ENCODE measurements around the gene FCRL3.
"Not testable (repeated sequence)": the region's sequence is repeated elsewhere in the genome, so short reads cannot be mapped to it uniquely, and the experiment has no call there.

FCRL3 gene, protein sequence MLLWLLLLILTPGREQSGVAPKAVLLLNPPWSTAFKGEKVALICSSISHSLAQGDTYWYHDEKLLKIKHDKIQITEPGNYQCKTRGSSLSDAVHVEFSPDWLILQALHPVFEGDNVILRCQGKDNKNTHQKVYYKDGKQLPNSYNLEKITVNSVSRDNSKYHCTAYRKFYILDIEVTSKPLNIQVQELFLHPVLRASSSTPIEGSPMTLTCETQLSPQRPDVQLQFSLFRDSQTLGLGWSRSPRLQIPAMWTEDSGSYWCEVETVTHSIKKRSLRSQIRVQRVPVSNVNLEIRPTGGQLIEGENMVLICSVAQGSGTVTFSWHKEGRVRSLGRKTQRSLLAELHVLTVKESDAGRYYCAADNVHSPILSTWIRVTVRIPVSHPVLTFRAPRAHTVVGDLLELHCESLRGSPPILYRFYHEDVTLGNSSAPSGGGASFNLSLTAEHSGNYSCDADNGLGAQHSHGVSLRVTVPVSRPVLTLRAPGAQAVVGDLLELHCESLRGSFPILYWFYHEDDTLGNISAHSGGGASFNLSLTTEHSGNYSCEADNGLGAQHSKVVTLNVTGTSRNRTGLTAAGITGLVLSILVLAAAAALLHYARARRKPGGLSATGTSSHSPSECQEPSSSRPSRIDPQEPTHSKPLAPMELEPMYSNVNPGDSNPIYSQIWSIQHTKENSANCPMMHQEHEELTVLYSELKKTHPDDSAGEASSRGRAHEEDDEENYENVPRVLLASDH
- total RNA-seq = 3.4 to 4.5 reads per million in 2 experiments

DNA sequence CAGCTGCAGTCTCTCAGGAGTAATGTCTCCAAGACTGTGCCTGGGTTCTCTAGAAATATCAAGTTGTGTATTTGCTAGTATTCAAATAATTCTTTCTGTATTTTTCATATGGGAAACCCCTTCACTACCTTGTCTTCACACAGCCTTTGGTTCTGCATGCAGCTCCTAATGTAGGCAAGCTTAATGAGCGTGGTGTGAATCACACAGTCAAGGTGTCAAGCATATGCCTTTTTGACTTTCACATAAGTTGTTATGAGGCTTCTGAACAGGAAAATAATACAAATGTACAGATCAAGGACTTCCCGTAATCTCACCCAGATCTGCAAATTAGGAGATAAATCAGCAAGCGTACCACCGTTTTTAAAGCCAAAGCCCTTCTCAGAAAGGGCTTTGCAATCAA is at the start of gene FCRL3:
FCRL3 (minus strand) TSS at position 38 of the 400 bp plus-strand sequence. CDS start 280 bp downstream, outside the sequence.
- no peak for DNase-seq (ENCODE audit: low read depth)

- no peak for DNase-seq (ENCODE audit: low read depth)
These were observed 47.8 kb upstream of the FCRL3 start for GRCh38 chr1:157748262-157748817.

DNA sequence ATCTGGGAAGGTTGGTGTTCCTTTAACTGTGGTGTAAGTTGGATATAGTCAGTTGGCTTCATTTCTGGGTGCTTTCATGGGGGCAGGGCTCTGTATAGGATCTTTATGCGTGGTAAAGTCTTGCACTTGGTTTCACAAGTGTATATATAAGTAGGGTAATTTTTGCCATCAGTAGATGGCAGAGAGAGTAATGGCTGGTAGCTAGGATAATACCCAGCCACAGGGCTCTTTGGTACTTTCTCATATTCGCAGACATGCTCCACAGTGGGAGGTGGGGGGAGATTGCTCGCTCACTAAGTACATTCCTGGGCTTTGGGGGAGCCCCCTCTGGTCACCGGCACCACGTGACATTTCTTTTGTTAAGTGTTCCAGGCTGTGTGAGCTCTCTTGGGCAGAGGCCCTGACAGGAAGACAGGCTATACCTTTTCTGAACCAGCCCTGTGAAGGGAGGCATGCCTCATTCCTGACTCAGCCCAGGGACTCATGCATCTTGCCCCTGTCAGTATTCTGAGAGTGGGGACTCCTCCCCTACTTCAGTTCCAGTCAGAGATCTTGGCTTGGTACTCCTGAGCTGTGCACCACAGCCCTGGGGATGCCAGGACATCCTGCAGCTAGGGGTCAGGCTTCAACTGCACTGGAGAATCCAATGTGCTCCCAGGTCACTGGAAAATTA is 38.8 kb upstream of the FCRL3 start:
- no peak for DNase-seq (ENCODE audit: low read depth)

DNA sequence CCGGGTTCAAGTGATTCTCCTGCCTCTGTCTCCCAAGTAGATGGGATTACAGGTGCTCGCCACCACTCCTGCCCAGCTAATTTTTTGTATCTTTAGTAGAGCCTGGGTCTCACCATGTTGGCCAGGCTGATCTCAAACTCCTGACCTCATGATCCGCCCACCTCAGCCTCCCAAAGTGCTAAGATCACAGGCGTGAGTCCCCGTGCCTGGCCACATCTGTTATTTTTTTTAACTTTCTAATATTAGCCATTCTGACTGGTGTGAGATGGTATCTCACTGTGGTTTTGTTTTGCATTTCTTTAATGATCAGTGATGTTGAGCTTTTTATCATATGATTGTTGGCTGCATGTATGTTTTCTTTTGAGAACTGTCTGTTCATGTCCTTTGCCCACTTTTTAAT is 35.4 kb upstream of the FCRL3 start:
- not testable (repeated sequence) for DNase-seq (ENCODE audit: low read depth)

DNA sequence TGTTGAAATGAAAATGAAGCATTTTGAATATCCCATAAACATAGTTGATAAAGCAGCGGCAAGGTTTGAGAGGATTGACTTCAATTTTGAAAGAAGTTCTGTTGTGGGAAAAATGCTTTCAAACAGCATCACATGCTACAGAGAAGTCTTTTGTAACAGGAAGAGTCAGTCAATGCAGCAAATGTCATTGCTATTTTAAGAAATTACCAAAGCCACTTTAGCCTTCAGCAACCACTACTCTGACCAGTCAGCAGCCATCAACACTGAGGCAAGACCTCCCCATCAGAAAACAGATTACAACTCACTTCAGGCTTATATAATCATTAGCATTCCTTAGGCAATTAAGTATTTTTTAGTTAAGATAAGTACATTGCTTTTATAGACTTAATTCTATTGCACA is 33.8 kb upstream of the FCRL3 start:
- no peak for DNase-seq (ENCODE audit: low read depth)

DNA sequence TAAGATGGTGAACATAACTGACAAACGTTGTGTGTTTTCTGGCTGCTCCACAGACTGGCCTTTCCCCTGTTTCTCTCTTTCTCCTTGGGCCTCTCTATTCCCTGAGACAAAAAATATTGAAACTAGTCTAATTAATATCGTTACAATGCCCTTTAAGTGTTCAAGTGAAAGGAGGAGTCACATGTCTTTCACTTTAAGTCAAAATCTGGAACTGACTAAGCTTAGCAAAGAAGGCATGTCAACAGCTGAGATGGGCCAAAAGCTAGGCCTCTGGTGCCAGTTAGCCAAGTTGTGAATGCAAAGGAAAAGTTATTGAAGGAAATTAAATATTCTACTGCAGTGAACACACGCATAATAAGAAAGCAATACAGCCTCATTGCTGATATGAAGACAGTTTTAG is 32.2 kb upstream of the FCRL3 start:
- no peak for DNase-seq (ENCODE audit: low read depth)

- DNase-seq (ENCODE audit: low read depth) = no peak
These were observed 24.6 kb upstream of the FCRL3 start for GRCh38 chr1:157725221-157725577.

DNA sequence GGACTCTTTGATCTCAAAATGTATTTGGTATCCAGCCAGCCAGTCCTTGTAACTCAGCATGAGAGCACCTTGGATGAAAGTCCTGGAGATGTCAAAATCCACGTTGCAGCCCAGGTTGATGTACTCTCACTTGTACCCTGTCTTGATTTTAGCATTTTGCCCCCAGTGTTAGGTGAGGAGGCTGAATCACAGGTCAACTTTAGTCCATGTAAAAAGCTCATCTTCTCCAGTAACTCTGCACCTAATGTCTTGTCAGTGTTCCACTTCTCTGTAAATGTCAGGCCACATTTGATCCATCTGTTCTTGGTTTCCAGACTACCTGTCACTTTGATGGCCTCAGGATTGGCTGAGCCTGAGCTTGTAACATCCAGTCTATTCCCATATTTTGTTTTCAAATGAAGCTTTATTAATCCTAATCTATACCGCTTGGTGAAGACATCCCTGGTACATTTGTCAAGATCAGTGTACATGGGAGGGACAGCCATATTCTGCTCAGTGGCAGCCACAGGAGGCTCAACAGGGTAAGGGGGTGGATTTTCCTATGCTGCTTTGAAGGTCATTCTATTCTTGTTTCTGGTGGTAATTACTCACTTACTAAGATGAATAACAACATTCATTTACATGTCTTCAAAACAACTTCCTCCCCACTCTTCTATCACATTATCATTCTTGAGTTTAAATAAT is 24.1 kb upstream of the FCRL3 start:
- DNase-seq (ENCODE audit: low read depth) = no peak

DNA sequence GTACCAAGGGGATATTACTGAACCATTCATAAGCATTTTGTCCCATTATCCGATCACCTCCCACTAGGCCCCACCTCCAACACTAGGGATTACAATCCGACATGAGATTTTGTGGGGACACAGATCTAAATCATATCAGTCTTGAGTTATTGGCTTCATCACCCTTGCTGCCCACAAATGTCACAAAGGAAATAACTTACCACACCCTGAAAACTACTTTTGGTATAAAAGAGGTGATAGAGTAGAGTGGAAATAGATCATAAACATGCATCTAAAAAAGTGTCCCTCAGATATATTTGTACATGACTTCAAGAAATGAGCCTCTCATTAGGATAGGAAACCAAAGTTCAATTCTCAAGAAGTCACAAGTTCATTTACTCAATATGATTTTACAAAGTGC is 22.6 kb upstream of the FCRL3 start:
- no peak for DNase-seq (ENCODE audit: low read depth)

DNA sequence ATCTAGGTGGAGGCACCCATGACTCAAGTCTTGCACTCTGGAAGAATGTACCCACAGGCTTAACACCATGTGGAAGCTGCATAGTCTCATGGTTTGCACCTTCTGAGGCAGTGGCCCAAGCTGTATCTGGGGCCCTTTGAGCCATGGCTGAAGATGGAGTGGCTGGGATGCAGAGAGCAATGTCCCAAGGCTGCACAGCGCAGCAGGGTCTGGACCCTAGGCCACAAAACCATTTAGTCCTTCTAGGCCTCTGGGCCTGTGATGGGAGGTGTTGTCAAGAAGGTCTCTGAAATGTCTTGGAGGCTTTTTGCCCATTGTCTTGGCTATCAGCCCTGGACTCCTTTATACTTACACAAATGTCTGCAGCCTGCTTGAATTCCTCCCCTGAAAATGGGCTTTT is 21.4 kb upstream of the FCRL3 start:
- DNase-seq (ENCODE audit: low read depth) = no peak

DNA sequence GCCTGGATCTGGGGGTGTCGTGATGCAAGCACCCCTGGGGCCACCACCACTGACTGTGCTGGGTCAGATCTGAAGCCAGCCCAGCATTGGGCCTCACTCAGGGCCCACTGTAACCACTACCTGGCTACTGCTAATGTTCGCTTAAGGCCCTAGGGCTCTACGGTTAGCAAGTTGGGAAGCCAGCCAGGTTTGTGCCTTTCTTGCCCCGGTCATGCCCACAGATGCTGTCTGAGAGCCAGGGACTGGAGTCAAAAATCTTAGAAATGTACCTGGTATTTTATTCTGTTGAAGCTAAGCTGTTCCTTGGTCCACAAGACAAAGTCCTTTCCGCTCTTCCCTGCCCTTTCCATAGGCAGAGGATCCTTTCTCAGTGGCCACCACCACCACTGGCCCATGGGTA is 15.2 kb upstream of the FCRL3 start:
- DNase-seq (ENCODE audit: low read depth) = no peak

DNA sequence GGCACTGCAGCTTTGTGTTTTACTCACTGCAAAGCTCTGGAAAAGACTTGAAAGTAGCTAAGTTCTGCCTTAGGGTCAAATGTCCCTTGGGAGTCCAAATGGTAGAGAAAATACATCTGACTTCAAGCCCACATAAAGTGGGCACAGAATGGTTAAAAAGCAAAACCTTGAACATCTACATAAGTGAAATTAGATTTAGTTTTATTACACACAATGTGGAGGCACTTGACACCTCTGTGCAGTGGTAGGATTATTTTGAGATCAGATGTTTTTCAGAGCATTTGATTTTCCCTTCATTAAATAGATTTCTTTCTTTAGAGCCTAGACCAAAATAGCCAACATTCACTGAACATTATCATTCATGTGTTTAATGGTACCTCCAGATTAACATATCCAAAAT is 11.2 kb upstream of the FCRL3 start:
- DNase-seq (ENCODE audit: low read depth) = no peak

DNA sequence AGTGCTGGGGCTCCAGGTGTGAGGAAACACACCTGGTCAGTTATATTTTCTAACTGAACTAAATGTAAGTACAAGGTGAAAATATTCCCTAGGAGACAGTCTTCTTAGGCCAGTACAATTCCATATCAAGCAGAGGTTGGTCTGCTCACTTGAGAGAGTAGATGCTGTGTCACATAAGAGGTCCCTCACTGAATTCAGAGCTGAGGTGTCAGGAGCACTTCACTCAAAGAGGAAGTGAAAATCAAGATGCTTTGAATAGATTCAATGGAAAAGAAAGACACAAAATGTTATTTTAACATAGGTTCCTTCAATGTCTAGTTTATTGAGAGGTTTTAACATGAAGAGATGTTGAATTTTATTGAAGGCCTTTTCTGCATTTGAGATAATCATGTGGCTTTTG is 4.3 kb upstream of the FCRL3 start:
- DNase-seq (ENCODE audit: low read depth) = no peak

GRCh38 chr1:157703981-157704380 is 3.4 kb upstream of the FCRL3 start:
- no peak for DNase-seq (ENCODE audit: low read depth)

- no peak for DNase-seq (ENCODE audit: low read depth)
These were observed 1.8 kb upstream of the FCRL3 start for GRCh38 chr1:157702308-157702825.

GRCh38 chr1:157700305-157700704 is 264 bp downstream of the FCRL3 start:
- DNase-seq (ENCODE audit: low read depth) = no peak

- no peak for DNase-seq (ENCODE audit: low read depth)
These were observed 2.6 kb downstream of the FCRL3 start for GRCh38 chr1:157697781-157698569.

DNA sequence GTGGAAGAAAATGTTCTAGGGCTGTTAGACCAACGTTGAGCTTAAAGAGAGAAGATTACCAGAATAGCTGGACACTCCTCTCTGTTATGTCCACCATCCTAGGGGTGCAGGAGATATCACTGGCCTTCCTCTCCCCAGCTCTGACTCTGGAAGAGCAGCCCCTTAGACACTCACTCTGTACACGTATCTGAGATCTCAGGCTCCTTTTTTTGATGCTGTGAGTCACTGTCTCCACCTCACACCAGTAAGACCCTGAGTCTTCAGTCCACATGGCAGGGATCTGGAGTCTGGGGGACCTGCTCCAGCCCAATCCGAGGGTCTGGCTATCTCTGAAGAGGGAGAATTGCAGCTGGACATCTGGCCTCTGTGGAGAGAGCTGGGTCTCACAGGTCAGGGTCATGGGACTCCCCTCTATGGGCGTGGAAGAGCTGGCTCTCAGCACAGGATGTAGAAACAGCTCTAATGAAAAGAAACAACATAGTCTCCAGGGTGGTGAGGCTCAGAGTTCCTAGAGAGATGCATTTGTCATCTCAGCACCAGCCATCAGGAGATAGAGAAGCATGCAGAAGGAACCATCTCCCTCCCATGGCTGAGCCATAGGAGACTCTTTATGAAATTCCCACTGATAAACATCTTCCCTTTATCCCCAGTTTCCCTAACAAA is 3.5 kb downstream of the FCRL3 start:
- DNase-seq (ENCODE audit: low read depth) = no peak

GRCh38 chr1:157695417-157695816 is 5.2 kb downstream of the FCRL3 start:
- no peak for DNase-seq (ENCODE audit: low read depth)

DNA sequence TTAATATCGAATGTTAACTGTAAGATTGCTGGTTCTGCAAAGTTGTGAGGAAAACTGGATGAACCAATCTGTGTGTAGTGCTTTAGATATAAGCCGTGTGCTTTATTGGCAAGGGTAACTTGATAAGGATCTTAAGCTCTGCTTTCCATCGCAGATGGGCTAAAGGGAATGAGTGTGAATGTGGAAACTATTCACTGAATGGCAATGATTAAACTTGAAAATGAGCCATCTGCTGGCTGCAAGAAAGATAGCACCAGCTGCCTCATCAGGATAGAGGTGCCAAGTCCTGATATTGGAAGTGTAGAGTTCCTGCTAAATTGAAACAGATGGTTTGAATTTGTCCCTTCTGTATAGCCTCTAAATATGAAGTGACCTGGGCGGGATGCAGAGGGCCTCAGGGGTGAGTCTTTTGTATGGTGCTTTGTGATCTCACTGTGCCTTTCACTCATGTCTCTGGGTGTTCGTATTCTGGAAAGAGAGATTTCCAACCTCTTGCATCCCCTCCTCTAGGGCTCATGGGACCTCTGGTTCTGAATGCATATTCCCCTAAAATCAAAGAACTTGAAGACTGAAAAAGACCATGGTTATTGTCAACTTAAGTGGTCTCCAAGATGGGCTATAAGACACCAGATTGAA is 9.2 kb downstream of the FCRL3 start:
- DNase-seq (ENCODE audit: low read depth) = no peak

Data from T follicular helper cell (primary cell).